Ovary (tissue), 3 donors: Measurements from ENCODE around the gene CACHD1.

Experiments
- POLR2A ChIP-seq: fragments of 450-650 bp; IDR thresholded peaks from one replicate; pipeline ENCODE4 v1.6.1; 2017; ENCODE audit warnings: antibody characterized with exemption, mild to moderate bottlenecking, moderate library complexity
- TF ChIP-seq, protein P1 (sequence below), 3 donors: fragments of 450-650 bp in 2 of 3; fragments of 200-600 bp in 1 of 3; IDR thresholded peaks; one replicate each; pipeline versions ENCODE4 v1.5.1 to v1.8.0; 2016 to 2022; ENCODE audit warnings: antibody characterized with exemption in 3 of 3, mild to moderate bottlenecking in 1 of 3
- donor health status: DM: no; HTN: no; CAD: no.

DNA sequence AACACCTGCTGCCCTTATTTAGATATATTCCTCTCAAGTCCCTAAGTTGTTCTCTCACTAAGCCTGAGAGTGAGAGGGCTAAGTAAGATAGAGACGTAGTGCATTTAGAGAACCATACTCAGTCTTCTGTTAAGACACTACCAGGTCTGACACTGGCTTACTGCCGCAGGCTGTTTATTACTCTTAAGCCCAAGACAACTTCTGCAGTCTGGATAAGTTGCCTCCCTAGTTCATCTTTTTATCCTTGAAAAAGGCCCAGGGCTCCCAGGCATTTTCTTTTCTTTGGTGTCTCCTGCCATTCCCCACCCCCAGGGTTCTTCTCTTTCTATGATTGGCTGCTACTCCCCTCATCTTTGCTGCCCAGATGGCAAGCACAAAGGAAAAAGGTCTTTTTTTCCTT is 38.7 kb downstream of the CACHD1 start:
- TF ChIP-seq, protein P1, sequence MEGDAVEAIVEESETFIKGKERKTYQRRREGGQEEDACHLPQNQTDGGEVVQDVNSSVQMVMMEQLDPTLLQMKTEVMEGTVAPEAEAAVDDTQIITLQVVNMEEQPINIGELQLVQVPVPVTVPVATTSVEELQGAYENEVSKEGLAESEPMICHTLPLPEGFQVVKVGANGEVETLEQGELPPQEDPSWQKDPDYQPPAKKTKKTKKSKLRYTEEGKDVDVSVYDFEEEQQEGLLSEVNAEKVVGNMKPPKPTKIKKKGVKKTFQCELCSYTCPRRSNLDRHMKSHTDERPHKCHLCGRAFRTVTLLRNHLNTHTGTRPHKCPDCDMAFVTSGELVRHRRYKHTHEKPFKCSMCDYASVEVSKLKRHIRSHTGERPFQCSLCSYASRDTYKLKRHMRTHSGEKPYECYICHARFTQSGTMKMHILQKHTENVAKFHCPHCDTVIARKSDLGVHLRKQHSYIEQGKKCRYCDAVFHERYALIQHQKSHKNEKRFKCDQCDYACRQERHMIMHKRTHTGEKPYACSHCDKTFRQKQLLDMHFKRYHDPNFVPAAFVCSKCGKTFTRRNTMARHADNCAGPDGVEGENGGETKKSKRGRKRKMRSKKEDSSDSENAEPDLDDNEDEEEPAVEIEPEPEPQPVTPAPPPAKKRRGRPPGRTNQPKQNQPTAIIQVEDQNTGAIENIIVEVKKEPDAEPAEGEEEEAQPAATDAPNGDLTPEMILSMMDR (IDR thresholded peaks at IDR 0.05) = no peak
- TF ChIP-seq POLR2A = no peak
